Loucy (cell line): ENCODE data around the gene OR6M1.

Experiments
- H2AFZ ChIP-seq: fragments of 200-600 bp; sonication (generic); 2 replicates; pipeline ENCODE4 v1.6.0; 2016; ENCODE audit warnings: antibody characterized with exemption, mild to moderate bottlenecking, low read length, moderate library complexity
- H3F3A ChIP-seq: fragments of 200-600 bp; 2 replicates; pipeline ENCODE4 v1.6.0; 2016; ENCODE audit warnings: antibody characterized with exemption, low read depth, mild to moderate bottlenecking
- H3K27me3 ChIP-seq: fragments of 200-600 bp; sonication (generic); 2 replicates; pipeline ENCODE4 v1.6.1; 2014; ENCODE audit warnings: low read length, mild to moderate bottlenecking; ENCODE audit not compliant: insufficient read depth, poor library complexity, severe bottlenecking
- H3K36me3 ChIP-seq: fragments of 200-600 bp; sonication (generic); 2 replicates; pipeline ENCODE4 v1.6.1; 2016; ENCODE audit warnings: low read length; ENCODE audit not compliant: insufficient read depth
- H3K4me1 ChIP-seq: fragments of 200-600 bp; sonication (generic); 2 replicates; pipeline ENCODE4 v1.5.1; 2014; ENCODE audit warnings: low read length, mild to moderate bottlenecking; ENCODE audit not compliant: insufficient read depth, poor library complexity, severe bottlenecking
- H3K4me2 ChIP-seq: fragments of 200-600 bp; sonication (generic); 2 replicates; pipeline ENCODE4 v1.6.0; 2014; ENCODE audit warnings: antibody characterized with exemption, low read length, low read depth, mild to moderate bottlenecking; ENCODE audit not compliant: poor library complexity, severe bottlenecking
- H3K4me3 ChIP-seq: fragments of 200-600 bp; sonication (generic); 2 replicates; pipeline ENCODE4 v1.5.1; 2014; ENCODE audit warnings: low read length, mild to moderate bottlenecking, mixed read lengths; ENCODE audit not compliant: poor library complexity, severe bottlenecking
- H3K79me2 ChIP-seq: fragments of 200-600 bp; sonication (generic); 2 replicates; pipeline ENCODE4 v1.6.1; 2014; ENCODE audit warnings: low read length; ENCODE audit not compliant: insufficient read depth
- H3K9ac ChIP-seq: fragments of 200-600 bp; sonication (generic); 2 replicates; pipeline ENCODE4 v1.6.0; 2014; ENCODE audit warnings: mild to moderate bottlenecking, low read depth, low read length, moderate library complexity; ENCODE audit not compliant: poor library complexity, severe bottlenecking
- H3K9me2 ChIP-seq: fragments of 200-600 bp; sonication (generic); replicated peaks from 2 replicates; pipeline ENCODE4 v1.6.1; 2016; ENCODE audit warnings: low read depth, low read length, mixed read lengths
- H3K9me3 ChIP-seq: fragments of 200-600 bp; sonication (generic); 2 replicates; pipeline ENCODE4 v1.6.1; 2014; ENCODE audit warnings: mild to moderate bottlenecking, antibody characterized with exemption, low read length, low read depth; ENCODE audit not compliant: insufficient read depth
- H4K20me1 ChIP-seq: fragments of 200-600 bp; sonication (generic); 2 replicates; pipeline ENCODE4 v1.6.0; 2014; ENCODE audit warnings: antibody characterized with exemption, low read length, mild to moderate bottlenecking; ENCODE audit not compliant: insufficient read depth, poor library complexity, severe bottlenecking
- EZH2phosphoT487 ChIP-seq: fragments of 200-600 bp; IDR thresholded peaks from 2 replicates; pipeline ENCODE4 v1.6.1; 2018; ENCODE audit warnings: antibody characterized with exemption, mild to moderate bottlenecking, moderate library complexity, borderline replicate concordance
- TF ChIP-seq, protein P1 (sequence below): fragments of 200-600 bp; sonication (generic); conservative IDR thresholded peaks from 2 replicates; pipeline ENCODE4 v1.5.1; 2014; ENCODE audit warnings: mild to moderate bottlenecking, antibody characterized with exemption, low read length

Gene OR6M1

DNA sequence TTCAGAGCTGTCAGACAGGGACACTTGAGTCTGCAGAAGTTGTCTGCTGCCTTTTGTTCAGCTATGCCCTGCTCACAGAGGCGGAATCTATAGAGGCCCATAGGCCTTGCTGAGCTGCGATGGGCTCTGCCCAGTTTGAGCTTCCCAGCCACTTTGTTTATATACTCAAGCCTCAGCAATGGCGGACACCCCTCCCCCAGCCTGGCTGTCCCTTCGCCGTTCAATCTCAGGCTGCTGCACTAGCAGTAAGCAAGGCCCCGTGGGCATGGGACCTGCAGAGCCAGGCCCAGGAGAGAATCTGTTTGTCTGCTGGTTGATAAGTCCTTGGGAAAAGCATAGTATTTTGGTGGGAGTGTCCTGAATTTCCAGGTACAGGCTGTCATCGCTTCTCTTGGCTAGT lies 23.6 kb upstream of the OR6M1 start:
- no peaks in the 10 kb centered on the region for H3K4me1 ChIP-seq
- TF ChIP-seq EZH2phosphoT487 = no peak
- TF ChIP-seq, protein P1, sequence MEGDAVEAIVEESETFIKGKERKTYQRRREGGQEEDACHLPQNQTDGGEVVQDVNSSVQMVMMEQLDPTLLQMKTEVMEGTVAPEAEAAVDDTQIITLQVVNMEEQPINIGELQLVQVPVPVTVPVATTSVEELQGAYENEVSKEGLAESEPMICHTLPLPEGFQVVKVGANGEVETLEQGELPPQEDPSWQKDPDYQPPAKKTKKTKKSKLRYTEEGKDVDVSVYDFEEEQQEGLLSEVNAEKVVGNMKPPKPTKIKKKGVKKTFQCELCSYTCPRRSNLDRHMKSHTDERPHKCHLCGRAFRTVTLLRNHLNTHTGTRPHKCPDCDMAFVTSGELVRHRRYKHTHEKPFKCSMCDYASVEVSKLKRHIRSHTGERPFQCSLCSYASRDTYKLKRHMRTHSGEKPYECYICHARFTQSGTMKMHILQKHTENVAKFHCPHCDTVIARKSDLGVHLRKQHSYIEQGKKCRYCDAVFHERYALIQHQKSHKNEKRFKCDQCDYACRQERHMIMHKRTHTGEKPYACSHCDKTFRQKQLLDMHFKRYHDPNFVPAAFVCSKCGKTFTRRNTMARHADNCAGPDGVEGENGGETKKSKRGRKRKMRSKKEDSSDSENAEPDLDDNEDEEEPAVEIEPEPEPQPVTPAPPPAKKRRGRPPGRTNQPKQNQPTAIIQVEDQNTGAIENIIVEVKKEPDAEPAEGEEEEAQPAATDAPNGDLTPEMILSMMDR = no peak
- H3K4me2 ChIP-seq = no peak overlapping the region
- H4K20me1 ChIP-seq = no peaks in the 10 kb centered on the region
- H3K79me2 ChIP-seq = no peaks in the 10 kb centered on the region
- H3K27me3 ChIP-seq = no peaks in the 10 kb centered on the region
- no peak overlapping the region for H3K9ac ChIP-seq
- no peaks in the 10 kb centered on the region for H3K36me3 ChIP-seq
- no peaks in the 10 kb centered on the region for H3K9me3 ChIP-seq
- H3K4me3 ChIP-seq = no peak overlapping the region
- no peaks in the 10 kb centered on the region for H3K9me2 ChIP-seq
- no peaks in the 10 kb centered on the region for H3F3A ChIP-seq
- H2AFZ ChIP-seq = no peak overlapping the region

DNA sequence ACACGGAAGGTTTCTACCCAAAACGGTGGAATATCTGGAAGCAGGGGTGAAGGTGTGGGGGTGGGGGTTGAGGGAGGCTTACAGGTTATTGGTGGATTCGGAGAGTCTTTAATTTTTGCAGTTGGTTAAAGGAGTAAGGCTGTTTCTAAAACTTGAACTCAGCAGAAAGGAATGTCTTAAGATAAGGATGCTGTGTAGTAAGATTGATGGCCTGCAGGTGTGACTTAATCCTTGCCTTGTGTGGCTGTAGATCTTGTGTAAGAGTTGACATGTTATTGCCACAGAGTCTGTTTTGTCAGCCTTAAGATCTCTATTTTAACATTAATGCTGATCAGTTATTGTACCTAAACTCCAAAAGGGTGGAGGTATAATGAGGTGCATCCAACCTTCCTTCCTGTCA lies 16.4 kb upstream of the OR6M1 start:
- Histone ChIP-seq H2AFZ (no peak overlapping the region), H3K27me3 (no peaks in the 10 kb centered on the region), H3K79me2 (no peaks in the 10 kb centered on the region), H3K9me2 (no peaks in the 10 kb centered on the region), H3K4me3 (no peak overlapping the region), H3K9me3 (no peaks in the 10 kb centered on the region), H3K4me1 (no peaks in the 10 kb centered on the region), H4K20me1 (no peaks in the 10 kb centered on the region), H3K9ac (no peak overlapping the region), H3K4me2 (no peak overlapping the region), H3K36me3 (no peaks in the 10 kb centered on the region), H3F3A (no peaks in the 10 kb centered on the region)
- no peak for TF ChIP-seq EZH2phosphoT487
- TF ChIP-seq, protein P1 = no peak

DNA sequence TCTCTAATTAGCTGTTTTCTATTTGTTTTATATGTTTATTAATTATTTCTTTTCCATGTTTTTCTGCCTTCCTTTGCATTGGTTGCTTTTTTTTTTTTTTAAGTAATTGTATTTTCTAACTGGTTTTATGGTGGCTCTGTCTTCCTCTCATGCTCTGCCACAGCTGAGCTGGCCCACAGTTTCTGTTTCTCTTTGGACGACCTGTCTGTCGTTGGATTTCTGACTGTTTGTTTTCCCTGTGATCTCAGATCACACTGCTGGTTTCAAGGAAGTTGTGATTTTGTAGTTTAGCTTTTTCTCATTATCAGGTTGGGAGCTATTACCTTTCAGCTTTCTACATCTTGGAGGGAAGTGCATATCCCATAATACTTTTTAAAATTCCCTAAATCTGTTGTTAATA lies 15.9 kb upstream of the OR6M1 start:
- H3K4me1 ChIP-seq = no peaks in the 10 kb centered on the region
- no peaks in the 10 kb centered on the region for H4K20me1 ChIP-seq
- H3K79me2 ChIP-seq = no peaks in the 10 kb centered on the region
- H3K9me3 ChIP-seq = no peaks in the 10 kb centered on the region
- H3F3A ChIP-seq = no peaks in the 10 kb centered on the region
- H3K9ac ChIP-seq = no peak overlapping the region
- no peak overlapping the region for H2AFZ ChIP-seq
- TF ChIP-seq, protein P1 = no peak
- no peak for TF ChIP-seq EZH2phosphoT487
- H3K4me3 ChIP-seq = no peak overlapping the region
- no peaks in the 10 kb centered on the region for H3K36me3 ChIP-seq
- no peaks in the 10 kb centered on the region for H3K27me3 ChIP-seq
- H3K4me2 ChIP-seq = no peak overlapping the region
- no peaks in the 10 kb centered on the region for H3K9me2 ChIP-seq
